NCI-H2171 (cell line): ENCODE data around the gene STEAP1B.
A peak's percentile ranks its signal among the peaks of the same experiment; 100 is the strongest.
"Not testable (repeated sequence)": the region's sequence is repeated elsewhere in the genome, so short reads cannot be mapped to it uniquely, and the experiment has no call there.

Experiments used
- DNase-seq: peaks from one replicate; lab custom pipeline; 2025; lab: John Stamatoyannopoulos, UW

Gene STEAP1B

DNA sequence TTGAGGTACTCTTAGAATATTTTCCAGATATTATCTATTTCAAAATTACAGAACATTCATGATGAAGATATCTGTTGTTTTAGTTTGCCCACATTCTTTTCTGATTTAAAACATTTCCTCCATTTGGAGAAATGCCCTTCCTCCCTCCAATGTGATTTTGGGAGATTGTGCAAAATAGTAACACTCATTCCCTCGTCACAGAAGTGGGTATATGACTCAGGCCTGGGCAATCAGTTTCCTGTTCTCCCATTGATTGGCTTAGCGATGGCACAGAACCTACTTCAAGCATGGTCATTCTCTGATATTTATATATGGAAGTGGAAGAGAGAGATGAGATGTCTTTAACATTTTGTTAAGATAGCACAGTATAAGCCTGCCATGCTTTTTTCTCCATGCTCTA, 3.1 kb downstream of the STEAP1B start:
- not testable (repeated sequence) for DNase-seq

DNA sequence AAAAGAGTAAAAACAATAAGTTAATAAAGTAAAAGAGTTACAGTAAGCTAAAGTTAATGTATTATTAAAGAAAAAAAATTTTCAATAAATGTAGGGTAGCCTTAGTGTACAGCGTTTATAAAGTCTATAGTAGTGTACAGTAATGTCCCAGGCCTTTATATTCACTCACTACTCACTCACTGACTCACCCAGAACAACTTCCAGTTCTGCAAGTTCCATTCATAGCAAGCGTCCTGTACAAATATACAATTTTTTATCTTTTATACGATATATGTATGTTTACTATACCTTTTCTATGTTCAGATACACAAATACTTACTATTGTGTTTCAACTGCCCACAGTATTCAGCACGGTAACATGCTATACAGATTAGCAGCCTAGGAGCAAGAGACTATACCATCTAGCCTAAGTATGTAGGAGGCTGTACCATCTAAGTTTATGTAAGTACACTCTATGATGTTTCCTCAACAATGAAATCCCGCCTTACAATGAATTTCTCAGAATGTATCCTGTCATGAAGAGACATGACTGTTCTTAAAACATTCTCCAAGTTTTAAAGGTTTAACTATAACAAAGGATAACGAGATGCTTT, 3.6 kb downstream of the STEAP1B start:
- DNase-seq, result not testable (repeated sequence)

DNA sequence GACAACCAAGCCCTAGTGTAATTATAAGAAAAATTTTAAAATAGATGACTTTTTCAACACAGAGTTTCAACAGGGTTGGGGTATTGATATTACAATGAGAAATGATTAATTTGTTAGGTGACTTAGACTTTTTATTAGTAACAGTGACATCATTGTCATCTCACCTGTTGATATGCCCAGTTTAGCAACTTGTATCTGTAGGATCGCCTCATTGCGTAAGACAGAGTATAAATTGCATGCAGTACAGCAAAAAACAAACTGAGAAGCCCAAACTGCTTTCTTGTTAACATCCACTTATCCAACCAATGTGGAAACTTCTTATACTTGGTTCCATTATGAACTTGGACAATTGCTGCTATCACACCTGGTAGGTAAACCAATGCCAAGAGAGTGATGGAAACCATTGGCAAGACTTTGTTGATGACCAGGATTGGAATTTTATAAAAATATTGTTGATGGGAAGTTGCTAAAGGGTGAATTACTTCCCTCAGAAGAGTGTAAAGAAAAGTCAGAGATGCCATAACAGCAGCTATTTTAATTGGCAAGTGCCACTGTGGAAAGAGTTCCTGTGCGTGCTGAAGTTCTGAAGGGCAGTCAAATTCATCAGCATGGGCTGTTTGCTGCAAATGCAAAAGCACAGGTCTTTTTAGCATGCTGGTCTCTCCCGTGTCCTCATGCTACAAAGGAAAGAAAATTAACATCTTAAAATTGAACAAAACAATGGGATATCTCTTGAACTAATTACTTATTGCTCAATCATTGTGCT, 6.6 kb downstream of the STEAP1B start:
- not testable (repeated sequence) for DNase-seq

DNA sequence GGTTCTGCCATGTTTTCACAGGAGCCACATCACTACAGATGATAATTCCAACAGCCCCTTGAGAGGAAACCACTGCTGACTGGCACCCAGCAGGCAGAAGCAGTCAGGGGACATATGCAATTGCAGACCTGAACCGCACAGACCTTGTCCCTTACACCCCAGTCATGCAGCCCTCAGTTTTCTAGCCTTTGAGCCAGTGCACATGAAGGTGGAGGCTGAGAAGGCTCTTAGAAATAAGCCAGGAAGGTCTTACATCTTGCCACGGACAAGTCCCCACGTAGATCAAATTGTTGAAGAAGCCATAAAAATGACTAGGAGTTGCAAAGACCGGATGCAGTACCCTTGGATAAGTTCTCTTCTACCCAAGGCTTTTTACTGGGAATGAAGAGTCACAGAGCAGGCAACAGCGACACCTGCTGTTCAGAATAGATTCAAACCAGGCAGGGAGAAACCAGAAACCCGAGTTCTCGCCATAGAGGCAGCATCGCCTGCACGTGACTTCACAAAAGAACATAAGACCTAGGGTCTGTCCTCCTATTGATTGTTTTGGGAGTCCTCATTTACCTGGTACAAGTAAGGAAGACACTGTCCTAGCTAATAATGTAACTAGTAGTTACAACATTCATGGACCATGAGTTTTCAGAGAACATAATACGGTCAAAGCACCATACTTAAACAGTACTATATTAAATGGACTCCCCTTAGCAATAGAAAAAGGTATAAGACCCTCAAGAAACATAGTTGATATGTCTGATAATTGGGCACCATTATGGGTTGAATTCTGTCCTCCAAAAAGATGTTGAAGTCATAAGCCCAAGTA, 11.1 kb downstream of the STEAP1B start:
- DNase-seq, result peak; percentile 66

DNA sequence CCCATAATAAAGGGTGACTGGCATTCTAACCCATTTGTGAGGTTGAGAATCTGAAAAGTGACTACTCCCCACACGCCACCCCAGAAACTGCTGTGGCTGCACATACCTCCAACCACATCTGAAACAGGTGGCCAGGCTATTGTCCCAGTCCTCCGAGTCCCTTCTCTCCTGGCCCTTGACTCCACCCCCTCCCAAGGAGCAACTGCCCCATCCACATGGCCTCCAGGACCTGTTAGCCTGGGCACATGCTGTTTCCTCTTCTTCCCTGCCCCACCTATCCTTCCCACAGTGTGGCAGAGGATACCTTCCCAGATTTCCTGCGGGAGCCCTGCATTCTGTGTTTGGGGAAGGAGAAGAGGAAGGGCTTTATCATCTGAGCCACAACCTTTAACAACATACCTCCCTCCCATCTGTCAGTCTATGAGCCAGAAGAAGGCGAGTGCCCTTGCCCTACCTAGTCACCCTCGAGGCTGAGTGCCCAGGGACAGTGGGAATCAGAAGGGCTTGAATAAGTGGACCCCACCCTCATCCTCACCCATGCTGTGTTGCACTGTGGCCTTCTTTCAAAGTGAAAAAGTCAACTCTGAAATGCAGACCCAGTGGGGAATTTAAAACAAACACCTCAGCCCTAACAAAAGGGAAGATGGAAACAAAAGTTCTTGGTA, 11.9 kb downstream of the STEAP1B start:
- DNase-seq, result no peak

DNA sequence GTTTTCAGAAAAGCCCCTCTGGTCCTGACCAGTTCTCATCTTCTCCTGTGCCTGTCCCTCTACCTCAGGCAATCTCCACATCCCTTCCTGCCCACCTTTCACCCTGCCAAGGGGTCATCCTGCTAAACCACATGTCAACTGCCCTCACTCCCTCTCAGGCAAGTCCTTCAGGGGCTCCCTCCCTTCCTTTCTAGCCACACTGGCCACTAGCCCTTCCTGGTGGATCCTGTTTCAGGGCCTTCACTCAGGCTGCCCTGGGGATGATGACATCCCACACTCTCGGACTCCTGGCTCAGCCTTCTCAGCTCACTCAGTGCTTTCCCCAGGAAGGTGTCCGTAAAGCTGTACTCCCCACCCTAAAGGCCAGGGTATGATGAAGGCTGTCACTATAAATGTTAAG, 13.4 kb downstream of the STEAP1B start:
- no peak for DNase-seq

DNA sequence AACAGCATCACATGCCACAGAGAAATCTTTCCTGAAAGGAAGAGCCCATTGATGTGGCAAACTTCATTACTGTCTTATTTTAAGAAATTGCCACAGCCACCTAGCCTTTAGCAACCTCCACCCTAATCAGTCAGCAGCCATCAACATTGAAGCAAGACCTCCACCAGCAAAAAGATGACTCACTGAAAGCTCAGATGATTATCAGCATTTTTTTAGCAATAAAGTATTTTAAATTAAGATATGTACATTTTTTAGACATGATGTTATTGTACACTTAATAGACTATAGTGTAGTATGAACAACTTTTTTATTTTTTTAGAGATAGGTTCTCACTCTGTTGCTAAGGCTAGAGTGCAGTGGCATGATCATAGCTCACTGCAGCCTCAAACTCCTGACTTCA, 14.8 kb downstream of the STEAP1B start:
- no peak for DNase-seq

DNA sequence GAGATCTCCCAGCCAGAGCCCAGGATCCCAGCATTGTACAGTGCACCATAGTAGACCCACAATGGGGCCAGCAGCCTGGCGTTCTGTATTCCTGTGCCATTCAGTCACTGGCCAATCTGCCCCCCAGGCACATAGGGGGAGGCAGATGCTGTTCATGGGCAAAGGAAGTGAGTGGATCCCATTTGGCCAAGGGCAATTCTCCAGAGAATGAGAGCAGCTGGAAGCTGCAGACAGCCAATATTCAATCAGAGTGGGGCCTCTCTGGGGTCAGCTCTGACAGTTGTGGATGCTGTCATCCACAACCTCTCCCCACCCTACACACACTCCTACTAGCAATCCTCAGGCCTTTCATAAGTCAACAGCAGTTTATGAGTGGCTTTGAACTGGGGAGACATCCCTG, 17.5 kb downstream of the STEAP1B start:
- no peak for DNase-seq

DNA sequence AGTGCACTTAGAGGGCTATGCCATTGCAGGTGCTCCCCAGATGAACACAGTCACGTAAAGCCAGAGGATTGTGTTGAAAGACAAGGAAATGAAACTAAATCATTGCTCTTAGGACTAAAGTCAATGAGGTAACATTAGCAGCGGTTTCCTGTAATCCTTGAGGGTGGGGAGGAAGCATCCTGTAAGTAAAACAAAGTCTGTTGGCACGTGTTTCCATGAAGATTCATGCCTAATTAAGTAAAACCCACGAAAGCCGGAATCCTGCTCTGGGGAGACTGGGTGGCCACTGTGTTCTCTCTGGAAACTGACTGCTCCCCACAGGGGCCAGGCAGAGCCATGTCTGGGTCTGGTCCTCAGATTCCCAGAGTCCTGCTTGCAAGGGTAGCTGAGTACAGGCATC, 18.3 kb downstream of the STEAP1B start:
- DNase-seq, result no peak

DNA sequence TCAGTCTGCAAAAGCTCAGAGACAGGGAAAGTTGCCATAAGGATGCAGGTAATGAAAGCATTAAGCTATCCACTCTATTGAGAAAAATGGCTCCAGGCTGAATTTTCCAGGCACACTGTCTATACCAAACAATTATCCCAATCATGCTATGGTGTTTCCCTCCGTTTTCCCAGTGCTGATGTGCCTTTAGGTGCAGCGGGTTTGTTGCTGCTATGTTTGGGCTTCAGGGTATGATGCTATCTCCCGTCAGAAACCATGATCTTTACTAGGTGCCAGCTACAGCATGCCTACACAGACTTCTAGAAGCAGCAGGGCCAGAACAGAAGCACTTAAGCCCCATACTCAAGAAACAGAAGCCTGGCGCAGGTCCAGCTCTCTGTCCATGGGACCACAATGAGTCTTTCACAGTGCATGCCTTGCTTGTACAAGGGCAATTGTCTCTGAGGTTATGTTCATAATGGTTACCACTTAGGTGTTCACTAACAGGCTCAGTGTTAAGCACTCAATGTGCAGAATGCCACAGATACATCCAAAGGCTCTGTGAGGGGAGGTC, 19.4 kb downstream of the STEAP1B start:
- DNase-seq, result no peak

DNA sequence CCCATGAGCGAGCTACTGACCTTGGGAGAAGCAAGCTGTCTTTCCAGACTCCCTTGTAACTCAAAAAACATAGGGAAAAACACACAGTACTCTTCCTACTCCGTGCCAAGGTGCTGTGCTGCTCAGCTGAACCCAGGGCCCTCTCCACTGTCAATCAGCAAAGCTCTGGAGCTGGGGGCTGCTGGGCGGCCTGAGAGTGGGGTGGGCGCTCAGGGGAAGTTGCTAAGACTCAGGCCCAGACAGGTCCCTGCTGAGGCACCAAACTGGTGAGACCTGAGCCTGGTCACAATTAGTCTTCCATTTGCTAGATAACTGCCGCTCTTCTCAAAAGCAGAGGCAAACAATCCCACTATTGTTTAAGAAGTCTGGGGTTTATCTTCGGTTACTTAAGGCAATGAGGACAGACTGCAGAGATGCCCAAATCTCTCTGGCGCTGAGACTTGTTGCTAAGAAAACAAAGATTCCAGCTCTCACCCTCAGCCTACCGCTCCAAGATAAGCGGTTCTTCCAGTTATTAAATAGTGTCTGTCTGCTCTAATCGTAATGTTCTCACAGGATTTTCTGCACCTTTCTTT, 22.0 kb downstream of the STEAP1B start:
- DNase-seq, result no peak

DNA sequence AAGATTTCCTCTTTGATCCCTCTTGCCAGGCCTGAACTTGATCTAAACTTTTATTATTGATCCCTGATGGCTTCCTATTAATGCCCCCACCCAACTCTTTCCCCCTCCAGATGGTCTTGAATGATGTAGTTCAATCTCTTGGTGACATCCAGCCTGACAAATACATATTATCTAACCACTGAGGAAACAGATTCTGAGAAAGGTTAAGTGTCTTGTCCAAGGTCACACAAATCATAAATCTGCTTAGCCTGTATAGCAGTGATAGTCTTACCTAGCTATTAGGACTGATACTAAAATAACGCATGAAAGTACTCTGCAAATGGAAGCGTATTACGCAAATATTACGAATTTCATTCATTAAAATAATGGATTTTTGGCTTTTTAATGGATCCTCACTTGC, 22.7 kb downstream of the STEAP1B start:
- no peak for DNase-seq

DNA sequence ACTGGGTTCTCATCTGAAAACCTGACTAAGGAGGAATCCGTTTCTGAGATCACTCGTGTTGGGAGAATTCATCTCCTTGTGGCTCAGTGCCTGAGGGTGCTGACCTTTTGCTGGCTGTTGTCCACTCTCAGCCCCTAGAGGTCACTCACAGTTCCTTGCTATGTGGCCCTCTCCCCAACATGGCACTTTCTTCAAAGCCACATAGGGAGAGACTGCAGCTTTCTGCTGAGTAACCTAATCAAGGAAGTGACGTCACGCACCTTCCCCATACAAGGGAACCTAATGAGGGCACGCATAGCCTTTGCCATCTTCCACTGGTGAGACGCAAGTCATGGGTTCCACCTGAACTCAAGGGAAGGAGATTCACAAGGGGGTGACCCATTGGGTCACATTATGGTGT, 23.2 kb downstream of the STEAP1B start:
- no peak for DNase-seq

DNA sequence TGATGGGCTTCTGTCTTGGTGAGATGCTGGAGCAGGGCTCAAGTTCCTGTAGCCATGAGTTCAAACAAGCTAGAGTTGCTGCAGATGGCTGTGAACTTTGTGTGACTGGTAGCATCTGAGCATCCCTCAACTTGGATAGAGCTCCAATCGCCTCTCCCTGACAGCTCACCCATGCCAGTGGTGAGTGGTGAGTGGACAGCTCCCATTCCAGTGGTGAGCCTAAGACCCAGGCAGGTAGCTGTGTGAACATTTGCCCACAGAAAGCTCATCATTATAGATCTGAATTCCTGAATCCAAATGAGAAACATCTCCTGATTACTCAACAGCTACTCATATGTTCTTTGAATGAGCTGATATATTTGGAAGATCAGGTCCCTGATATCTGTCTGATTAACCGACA, 25.3 kb downstream of the STEAP1B start:
- DNase-seq, result no peak

DNA sequence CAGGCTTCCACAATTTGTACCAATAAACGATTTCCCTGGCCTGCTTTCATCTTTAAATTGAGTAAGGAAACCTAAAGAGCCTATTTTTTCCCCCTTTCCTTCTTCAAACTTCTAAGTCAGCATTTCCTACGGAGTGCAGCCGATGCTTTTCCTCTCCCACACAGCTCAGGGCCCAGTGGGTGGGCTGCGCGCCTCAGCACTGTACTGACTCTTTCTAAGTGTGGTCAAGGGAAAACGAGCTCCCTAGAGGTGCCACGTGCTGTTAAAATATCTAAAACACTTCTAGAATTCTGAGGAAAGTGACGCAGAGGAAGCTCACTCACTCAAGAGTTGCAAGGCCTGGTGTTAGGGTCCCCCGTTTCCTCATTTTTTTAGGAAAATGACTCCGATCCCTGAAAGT, 29.0 kb downstream of the STEAP1B start:
- DNase-seq, result no peak

DNA sequence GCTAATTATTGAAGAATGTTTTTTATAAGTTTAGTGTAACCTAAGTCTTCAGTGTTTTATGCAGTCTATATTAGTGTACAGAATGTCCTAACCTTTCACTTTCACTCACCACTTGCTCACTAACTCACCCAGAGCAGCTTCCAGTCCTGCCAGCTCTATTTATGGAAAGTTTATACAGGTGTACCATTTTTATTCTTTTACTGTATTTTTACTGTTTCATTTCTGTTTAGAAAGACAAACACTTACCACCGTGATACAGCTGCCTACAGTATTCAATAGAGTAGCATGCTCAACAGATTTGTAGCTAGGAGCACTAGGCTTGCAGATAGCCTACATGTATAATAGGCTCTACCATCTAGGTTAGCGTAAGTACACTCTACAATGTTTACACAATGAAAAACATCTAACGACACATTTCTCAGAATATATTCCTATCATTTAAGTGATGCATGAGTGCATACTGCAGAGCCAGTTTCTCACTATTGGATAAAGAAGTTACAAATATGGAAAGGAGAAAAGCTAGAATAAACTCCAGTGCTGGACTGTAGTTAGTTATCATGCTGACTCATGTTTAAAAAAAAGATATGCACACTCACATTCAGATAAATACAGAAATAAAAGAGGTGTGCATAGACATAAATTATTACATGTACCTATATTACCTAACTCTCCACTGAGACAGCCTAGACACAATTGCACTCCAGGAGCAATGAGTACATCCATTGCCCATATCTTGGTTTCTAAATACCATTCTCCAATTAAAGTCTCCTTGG, 30.4 kb downstream of the STEAP1B start:
- no peak for DNase-seq

DNA sequence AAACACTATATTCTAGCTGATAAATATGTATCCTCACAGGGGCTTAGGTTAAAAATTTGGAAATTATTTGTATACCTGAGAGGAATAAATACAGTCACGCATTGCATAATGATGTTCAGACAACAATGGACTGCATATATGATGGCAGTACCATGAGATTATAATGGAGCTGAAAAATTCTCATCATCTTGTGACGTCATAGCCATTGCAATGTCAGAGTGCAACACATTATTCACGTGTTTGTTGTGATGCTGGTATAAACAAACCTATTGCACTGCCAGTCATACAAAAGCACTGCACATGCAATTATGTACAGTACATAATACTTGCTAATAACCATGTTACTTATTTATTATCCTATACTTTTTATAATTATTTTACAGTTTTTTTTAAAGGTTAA, 31.4 kb downstream of the STEAP1B start:
- no peak for DNase-seq

DNA sequence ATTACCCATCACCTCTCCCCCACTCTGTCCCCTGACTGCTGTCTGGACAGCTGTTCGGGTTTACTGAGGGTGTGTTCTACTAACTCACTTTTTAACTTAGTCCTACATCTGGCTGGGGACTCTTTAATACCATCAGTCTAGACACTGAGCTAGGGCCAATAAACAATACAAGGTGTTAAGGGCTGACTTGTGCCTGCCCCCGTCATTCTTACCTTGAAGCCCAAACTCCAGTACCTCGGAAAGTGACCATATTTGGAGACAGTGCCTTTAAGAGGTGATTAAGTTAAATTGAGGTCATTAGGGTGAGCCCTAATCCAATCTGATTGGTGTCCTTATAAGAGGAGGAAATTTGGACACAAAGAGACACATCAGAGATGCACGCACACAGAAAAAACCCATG, 35.7 kb downstream of the STEAP1B start:
- DNase-seq, result no peak

DNA sequence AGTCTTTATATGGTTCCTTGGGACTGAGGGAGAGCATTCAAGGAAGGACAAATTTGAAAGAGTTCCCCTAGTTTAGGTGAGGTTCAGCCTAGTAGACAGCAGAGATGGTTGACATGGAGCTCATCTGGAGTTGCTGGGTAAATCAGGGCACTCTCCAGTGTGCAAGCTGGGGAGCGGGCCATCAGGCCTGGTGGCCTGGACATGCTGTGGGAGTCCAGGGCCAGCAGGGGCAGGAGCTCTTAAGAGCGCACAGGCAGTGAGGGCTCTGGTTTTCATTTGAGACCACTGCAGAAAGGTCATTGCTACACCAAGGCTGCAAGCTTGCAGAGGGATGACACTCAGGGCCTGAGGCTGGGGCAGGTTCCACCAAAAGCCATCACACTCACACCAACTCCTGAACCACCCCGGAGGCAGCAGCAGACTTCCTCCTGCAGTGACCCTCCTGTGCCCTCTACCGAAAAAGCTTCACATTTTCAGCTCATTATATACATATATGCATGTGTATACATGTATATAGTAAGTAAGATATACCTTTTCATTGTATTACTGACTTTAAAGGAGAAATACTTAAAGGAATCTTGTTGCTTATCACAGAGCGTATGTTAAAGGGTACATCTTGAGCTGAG, 39.5 kb downstream of the STEAP1B start:
- DNase-seq, result no peak

DNA sequence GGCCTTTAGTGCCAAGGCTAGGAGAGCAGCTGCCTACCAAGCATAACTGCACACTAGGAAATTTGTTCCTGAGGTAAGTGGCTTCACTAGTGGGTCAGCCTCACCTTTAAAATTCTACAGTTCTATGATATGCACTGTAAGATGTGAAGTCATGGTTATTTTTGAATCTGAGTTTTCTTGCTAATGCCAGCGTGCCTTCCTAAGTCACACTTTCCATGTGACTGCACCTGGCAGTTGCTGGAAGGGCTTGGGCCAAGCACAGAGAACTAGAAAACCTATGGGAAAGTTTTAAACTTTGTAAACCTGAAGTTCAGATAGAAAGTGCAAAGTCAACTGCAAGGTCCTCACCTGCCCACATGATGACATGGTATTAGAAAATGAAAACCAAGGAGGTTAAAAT, 42.5 kb downstream of the STEAP1B start:
- DNase-seq, result no peak

DNA sequence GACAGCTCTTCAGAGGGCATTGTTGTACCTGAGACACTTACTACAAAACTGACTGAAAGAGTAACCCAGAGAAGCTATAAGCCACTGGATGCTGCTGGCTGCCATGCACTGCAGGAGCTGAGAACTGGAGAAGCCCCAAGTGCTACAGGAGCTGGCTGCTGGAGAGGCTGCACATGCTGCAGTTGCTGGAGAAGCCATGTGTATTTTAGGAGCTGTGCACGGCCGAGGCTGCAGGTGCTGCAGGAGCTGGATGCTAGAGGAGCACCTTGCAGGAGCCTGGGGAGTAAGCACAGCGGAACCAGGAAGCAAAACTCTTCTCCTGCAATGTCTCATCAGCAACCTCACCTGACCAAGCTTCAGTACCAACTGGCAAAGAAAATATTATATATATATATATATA, 45.5 kb downstream of the STEAP1B start:
- no peak for DNase-seq
